ENCODE measurements around the gene CDS1. TPM values are rescaled to one million over a fixed set of nuclear protein-coding genes. Genes with fewer than 3 reads are reported as not detected.

CDS1 gene
- total RNA-seq, 2 experiments from 2014 or later: 0.89 to 1.3 TPM

DNA sequence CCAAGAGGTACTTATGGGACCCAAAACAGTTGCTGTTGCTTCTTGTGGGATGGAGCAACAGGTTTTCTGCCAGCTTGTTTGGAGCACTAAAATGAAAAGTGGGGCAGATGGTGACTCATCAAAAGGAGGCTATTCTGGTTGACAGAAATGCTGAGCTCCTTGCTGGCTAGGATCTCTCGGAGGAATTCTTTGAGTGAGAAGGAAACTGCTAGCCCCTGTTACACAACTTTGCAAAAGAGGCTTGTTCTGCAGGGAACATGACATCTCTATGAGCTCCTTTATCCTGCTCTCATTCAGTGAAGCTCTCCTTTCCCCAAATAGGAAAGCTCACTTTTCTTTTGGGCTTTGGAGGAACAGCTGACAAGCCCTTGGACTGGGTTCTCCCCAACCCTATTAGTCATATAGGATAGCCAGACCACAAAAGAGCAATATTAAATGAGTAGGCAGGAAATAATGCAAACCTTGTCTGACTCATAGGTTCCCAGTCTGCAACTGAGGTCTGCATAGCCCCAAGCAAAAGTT lies 108.3 kb downstream of the CDS1 start:
- H3K27me3 ChIP-seq (ENCODE audit: control insufficient read depth in 1 of 2, insufficient read depth in 2 of 2, low read length in 2 of 2): peaks cover 0 to 3% of the 10 kb centered on the region in 2 experiments
- H3K4me3 ChIP-seq (ENCODE audit: low read length): no peak overlapping the region
- no peaks in the 10 kb centered on the region for H3K4me1 Mint-ChIP-seq (ENCODE audit: low read depth)
- no peaks in the 10 kb centered on the region for H3K36me3 Mint-ChIP-seq (ENCODE audit: low read depth)
- ATAC-seq (ENCODE audit: poor library complexity): no peak
- H3K27ac Mint-ChIP-seq: no peak overlapping the region
- H3K27me3 Mint-ChIP-seq: no peaks in the 10 kb centered on the region
- intact Hi-C loops (cut with DNase I, micrococcal nuclease): no loop called here
- ChIA-PET POLR2A (no interaction called here), CTCF (no interaction called here)
- DNase-seq: peak in 2 of 14 experiments; percentile 15 to 38
- H3K27ac ChIP-seq (ENCODE audit: low read depth in 1 of 2, low read length in 2 of 2): no peak overlapping the region
- H3K4me3 Mint-ChIP-seq: no peak overlapping the region
- no peaks in the 10 kb centered on the region for H3K9me3 ChIP-seq (ENCODE audit: control insufficient read depth in 1 of 2, insufficient read depth in 1 of 2, low read length in 2 of 2)
- no peaks in the 10 kb centered on the region for H3K36me3 ChIP-seq (ENCODE audit: insufficient read depth, low read length)
- no peak for TF ChIP-seq CTCF (IDR thresholded peaks at IDR 0.05)
- no peaks in the 10 kb centered on the region for H3K4me1 ChIP-seq (ENCODE audit: insufficient read depth, low read length)
- no peaks in the 10 kb centered on the region for H3K9me3 Mint-ChIP-seq

DNA sequence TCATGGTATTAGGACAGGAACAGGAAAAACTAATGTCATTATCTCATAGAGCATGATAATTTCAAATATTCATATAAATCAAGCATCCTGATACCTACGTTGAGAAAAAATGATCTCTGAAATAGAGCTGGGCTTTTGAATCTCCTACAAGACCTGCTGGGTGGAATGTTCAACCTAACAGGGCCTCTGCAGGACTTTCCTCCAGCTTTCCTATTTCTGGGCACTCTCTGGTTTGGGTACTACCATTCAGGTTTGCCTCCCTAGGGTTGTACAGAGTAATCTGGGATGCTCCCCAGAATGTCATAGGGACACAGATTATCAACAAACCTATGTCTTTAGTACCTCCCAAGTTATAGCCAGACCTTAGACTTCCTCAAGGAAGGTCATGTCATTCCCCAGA lies 108.9 kb downstream of the CDS1 start:
- H3K9me3 Mint-ChIP-seq: no peaks in the 10 kb centered on the region

GRCh38 chr4:84697159-84697558 lies 114.2 kb downstream of the CDS1 start:
- no peak overlapping the region for H3K4me3 Mint-ChIP-seq
- intact Hi-C loops (cut with DNase I, micrococcal nuclease): no loop called here
- Histone ChIP-seq H3K36me3 (ENCODE audit: insufficient read depth, low read length) (no peaks in the 10 kb centered on the region), H3K4me1 (ENCODE audit: insufficient read depth, low read length) (no peaks in the 10 kb centered on the region), H3K27me3 (ENCODE audit: control insufficient read depth in 1 of 2, insufficient read depth in 2 of 2, low read length in 2 of 2) (no peaks in the 10 kb centered on the region), H3K27ac (ENCODE audit: low read depth in 1 of 2, low read length in 2 of 2) (no peak overlapping the region), H3K9me3 (ENCODE audit: control insufficient read depth in 1 of 2, insufficient read depth in 1 of 2, low read length in 2 of 2) (no peaks in the 10 kb centered on the region), H3K4me3 (ENCODE audit: low read length) (no peak overlapping the region)
- DNase-seq (no peak), ATAC-seq (ENCODE audit: poor library complexity) (no peak)
- ChIA-PET CTCF (no interaction called here), POLR2A (no interaction called here)
- TF ChIP-seq CTCF (IDR thresholded peaks at IDR 0.05): no peak
- no peaks in the 10 kb centered on the region for H3K4me1 Mint-ChIP-seq (ENCODE audit: low read depth)
- no peak overlapping the region for H3K27ac Mint-ChIP-seq
- H3K27me3 Mint-ChIP-seq: no peaks in the 10 kb centered on the region
- no peaks in the 10 kb centered on the region for H3K36me3 Mint-ChIP-seq (ENCODE audit: low read depth)
- no peaks in the 10 kb centered on the region for H3K9me3 Mint-ChIP-seq

More for the DNA sequence above, 108.9 kb downstream of the CDS1 start:
- H3K4me3 ChIP-seq (ENCODE audit: low read length): no peak overlapping the region
- POLR2A ChIA-PET: no interaction called here
- H3K27me3 Mint-ChIP-seq: no peaks in the 10 kb centered on the region
- H3K9me3 ChIP-seq (ENCODE audit: control insufficient read depth in 1 of 2, insufficient read depth in 1 of 2, low read length in 2 of 2): no peaks in the 10 kb centered on the region
- no peak for DNase-seq
- CTCF ChIA-PET: no interaction called here
- H3K36me3 Mint-ChIP-seq (ENCODE audit: low read depth): no peaks in the 10 kb centered on the region
- intact Hi-C loops (cut with DNase I, micrococcal nuclease): no loop called here
- H3K27ac Mint-ChIP-seq: no peak overlapping the region
- no peaks in the 10 kb centered on the region for H3K4me1 ChIP-seq (ENCODE audit: insufficient read depth, low read length)
- H3K36me3 ChIP-seq (ENCODE audit: insufficient read depth, low read length): no peaks in the 10 kb centered on the region
- ATAC-seq (ENCODE audit: poor library complexity): no peak
- no peak overlapping the region for H3K4me3 Mint-ChIP-seq
- TF ChIP-seq CTCF (IDR thresholded peaks at IDR 0.05): no peak
- H3K27me3 ChIP-seq (ENCODE audit: control insufficient read depth in 1 of 2, insufficient read depth in 2 of 2, low read length in 2 of 2): peaks cover 0 to 3% of the 10 kb centered on the region in 2 experiments
- H3K27ac ChIP-seq (ENCODE audit: low read depth in 1 of 2, low read length in 2 of 2): no peak overlapping the region
- H3K4me1 Mint-ChIP-seq (ENCODE audit: low read depth): no peaks in the 10 kb centered on the region
